ENCODE measurements around the gene ADAMTSL2. TPM values are rescaled to one million over a fixed set of nuclear protein-coding genes. Genes with fewer than 3 reads are reported as not detected.
A peak's percentile ranks its signal among the peaks of the same experiment; 100 is the strongest.

ADAMTSL2 gene
- total and polyA plus RNA-seq, 2 of the 13 experiments (the other 11 are each of a cell fraction or from before 2014, with no cell fraction given): 1.9 to 3.8 TPM

- TF ChIP-seq SIN3B (IDR thresholded peaks at IDR 0.05; ENCODE audit: low read length) (no peak), NCOA5 (CRISPR knock-in tag; IDR thresholded peaks at IDR 0.05) (no peak), IKZF1 (IDR thresholded peaks at IDR 0.05) (no peak), DNMT1 (CRISPR knock-in tag; IDR thresholded peaks at IDR 0.05) (no peak), HMGXB4 (CRISPR knock-in tag; IDR thresholded peaks at IDR 0.05; ENCODE audit: borderline replicate concordance in 1 of 2, low read depth in 1 of 2) (peak in 1 of 2 experiments; percentile 61; a peak in 1 of 4 replicates), YY1 (IDR thresholded peaks at IDR 0.05; ENCODE audit: insufficient read depth, insufficient replicate concordance, low read depth, low read length) (no peak), CBX2 (IDR thresholded peaks at IDR 0.05; ENCODE audit: low read depth, low read length) (no peak), CBX2 (CRISPR knock-in tag; IDR thresholded peaks at IDR 0.05; ENCODE audit: low read depth) (no peak), NR1H2 (CRISPR knock-in tag; IDR thresholded peaks at IDR 0.05; ENCODE audit: borderline replicate concordance, low read depth) (no peak), MEF2D (CRISPR knock-in tag; IDR thresholded peaks at IDR 0.05) (no peak), TIGD3 (CRISPR knock-in tag; IDR thresholded peaks at IDR 0.05; ENCODE audit: borderline replicate concordance) (0 out of 2 replicates have a peak, but pooled peaks have one; percentile 40), ZHX1 (CRISPR knock-in tag; IDR thresholded peaks at IDR 0.05; ENCODE audit: low read depth) (no peak), HIVEP1 (CRISPR knock-in tag; IDR thresholded peaks at IDR 0.05) (no peak), NCOA1 (CRISPR knock-in tag; IDR thresholded peaks at IDR 0.05) (no peak), SNRNP70 (IDR thresholded peaks at IDR 0.05; ENCODE audit: low read depth, low read length) (no peak), SIX1 (CRISPR knock-in tag; IDR thresholded peaks at IDR 0.05; ENCODE audit: borderline replicate concordance) (no peak), IRF2 (CRISPR knock-in tag; IDR thresholded peaks at IDR 0.05) (no peak), YEATS4 (CRISPR knock-in tag; IDR thresholded peaks at IDR 0.05; ENCODE audit: borderline replicate concordance) (no peak), ZNF75D (CRISPR knock-in tag; IDR thresholded peaks at IDR 0.05; ENCODE audit: borderline replicate concordance) (no peak), SMC3 (IDR thresholded peaks at IDR 0.05; ENCODE audit: low read length) (no peak), JDP2 (CRISPR knock-in tag; IDR thresholded peaks at IDR 0.05; ENCODE audit: borderline replicate concordance) (no peak), RARA (CRISPR knock-in tag; IDR thresholded peaks at IDR 0.05) (no peak)
These were observed 48.8 kb upstream of the ADAMTSL2 start (continued) for GRCh38 chr9:133485531-133486260.
